Measurements from ENCODE around the gene RNASEH1. TPM values are rescaled to one million over a fixed set of nuclear protein-coding genes. Genes with fewer than 3 reads are reported as not detected.

Gene RNASEH1
- total and polyA plus RNA-seq, 2 donors from 2014 or later, result 6.8 to 21.1 TPM

DNA sequence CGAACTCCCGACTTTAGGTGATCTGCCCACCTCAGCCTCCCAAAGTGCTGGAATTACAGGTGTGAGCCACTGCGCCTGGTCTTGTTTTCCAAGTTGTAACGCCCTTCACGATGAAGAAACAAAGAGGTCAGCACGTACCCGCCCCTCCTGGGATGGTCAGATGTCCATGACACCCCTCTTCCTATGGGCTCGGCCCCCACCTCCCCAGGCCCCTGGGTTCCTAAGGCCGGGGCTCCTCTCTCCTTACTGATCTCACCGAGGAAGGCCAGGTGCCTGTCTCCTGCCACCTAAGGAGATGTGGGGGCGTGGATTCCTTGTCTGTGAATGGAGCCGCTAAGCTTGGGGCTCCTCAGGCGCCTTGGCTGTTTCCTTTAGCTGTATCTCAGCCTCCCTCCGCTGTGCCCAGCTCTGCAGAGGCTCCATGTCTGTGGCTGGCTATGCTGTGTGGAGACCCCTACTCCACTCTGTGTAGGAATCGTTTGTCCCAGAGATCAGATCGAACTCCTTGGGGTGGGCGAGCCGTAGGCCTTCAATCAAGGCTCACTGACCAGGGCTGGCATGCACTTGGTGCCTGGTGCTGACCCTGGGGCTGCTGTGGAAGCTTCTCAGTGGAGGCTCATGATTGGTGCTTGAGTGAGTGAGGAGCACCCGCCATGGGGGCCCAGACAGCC is 45.5 kb upstream of the RNASEH1 start:
- peak in 1 of 5 donors; percentile 53 for DNase-seq
- H3K27me3 ChIP-seq (ENCODE audit: control insufficient read depth, insufficient read depth, low read length), result no peaks in the 10 kb centered on the region
- H3K27ac ChIP-seq (ENCODE audit: low read depth in 2 of 2, low read length in 2 of 2), result peak overlapping the region in 1 of 2 donors; percentile 60
- TF ChIP-seq, protein P1, sequence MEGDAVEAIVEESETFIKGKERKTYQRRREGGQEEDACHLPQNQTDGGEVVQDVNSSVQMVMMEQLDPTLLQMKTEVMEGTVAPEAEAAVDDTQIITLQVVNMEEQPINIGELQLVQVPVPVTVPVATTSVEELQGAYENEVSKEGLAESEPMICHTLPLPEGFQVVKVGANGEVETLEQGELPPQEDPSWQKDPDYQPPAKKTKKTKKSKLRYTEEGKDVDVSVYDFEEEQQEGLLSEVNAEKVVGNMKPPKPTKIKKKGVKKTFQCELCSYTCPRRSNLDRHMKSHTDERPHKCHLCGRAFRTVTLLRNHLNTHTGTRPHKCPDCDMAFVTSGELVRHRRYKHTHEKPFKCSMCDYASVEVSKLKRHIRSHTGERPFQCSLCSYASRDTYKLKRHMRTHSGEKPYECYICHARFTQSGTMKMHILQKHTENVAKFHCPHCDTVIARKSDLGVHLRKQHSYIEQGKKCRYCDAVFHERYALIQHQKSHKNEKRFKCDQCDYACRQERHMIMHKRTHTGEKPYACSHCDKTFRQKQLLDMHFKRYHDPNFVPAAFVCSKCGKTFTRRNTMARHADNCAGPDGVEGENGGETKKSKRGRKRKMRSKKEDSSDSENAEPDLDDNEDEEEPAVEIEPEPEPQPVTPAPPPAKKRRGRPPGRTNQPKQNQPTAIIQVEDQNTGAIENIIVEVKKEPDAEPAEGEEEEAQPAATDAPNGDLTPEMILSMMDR (IDR thresholded peaks at IDR 0.05; ENCODE audit: borderline replicate concordance, extremely low read depth, insufficient read depth), result no peak
- intact Hi-C loops (cut with DNase I), result no loop called here
- no peak for FAIRE-seq
- H3K36me3 ChIP-seq (ENCODE audit: control insufficient read depth in 2 of 3, insufficient read depth in 3 of 3, low read length in 3 of 3), result no peaks in the 10 kb centered on the region
- H3K9ac ChIP-seq (ENCODE audit: low read length in 3 of 3), result no peak overlapping the region
- no peak overlapping the region for H3K4me3 ChIP-seq (ENCODE audit: low read length in 3 of 3)
- H3K4me1 ChIP-seq (ENCODE audit: control insufficient read depth in 2 of 3, insufficient read depth in 2 of 3, low read depth in 1 of 3, low read length in 3 of 3), result peaks cover 0 to 2% (median 0%) of the 10 kb centered on the region in 3 donors
- no peaks in the 10 kb centered on the region for H3K9me3 ChIP-seq (ENCODE audit: control insufficient read depth in 2 of 3, insufficient read depth in 1 of 3, low read length in 3 of 3)

DNA sequence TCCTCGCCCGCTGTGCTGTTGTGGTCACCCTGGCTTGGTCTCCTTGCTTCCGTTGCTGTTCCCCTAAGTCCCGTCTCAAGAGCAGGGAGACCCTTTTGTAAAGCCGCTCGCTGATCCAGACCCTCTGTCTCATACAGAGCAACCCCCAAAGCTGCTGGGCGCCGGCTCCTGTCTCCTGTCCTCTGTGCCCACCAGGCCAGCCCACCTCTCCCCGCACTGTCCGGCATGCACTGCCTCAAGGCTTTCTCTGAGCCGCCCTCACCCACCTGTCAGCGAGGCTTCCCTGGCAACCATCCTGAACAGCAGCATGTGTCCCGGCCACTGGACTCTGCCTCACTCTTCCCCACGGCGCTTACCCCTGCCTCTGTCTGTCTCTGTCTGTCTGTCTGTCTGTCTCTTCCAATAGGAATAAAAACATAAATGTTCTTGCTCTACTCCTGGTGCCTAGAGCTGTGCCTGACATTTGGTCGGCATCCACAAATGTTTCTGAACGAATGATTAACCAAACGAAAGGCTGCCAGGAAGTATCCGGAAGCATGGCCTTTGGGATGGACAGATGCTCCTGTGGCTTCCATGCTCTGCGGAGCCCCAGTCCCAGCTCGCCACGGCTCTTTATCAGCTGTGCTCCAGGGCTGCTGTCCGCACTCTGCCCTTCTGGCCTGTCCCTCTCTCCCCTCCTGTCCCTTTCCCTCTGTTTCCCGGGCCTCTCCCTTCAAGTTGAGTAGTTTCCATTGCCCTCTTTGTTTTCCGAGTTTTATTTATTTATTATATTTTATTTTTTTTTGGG is 44.6 kb upstream of the RNASEH1 start:
- no peaks in the 10 kb centered on the region for H3K36me3 ChIP-seq (ENCODE audit: control insufficient read depth in 2 of 3, insufficient read depth in 3 of 3, low read length in 3 of 3)
- H3K9ac ChIP-seq (ENCODE audit: low read length in 3 of 3), result no peak overlapping the region
- H3K4me3 ChIP-seq (ENCODE audit: low read length in 3 of 3), result peak overlapping the region in 1 of 3 donors; percentile 28
- H3K9me3 ChIP-seq (ENCODE audit: control insufficient read depth in 2 of 3, insufficient read depth in 1 of 3, low read length in 3 of 3), result no peaks in the 10 kb centered on the region
- intact Hi-C loops (cut with DNase I), result no loop called here
- no peak overlapping the region for H3K27ac ChIP-seq (ENCODE audit: low read depth in 2 of 2, low read length in 2 of 2)
- DNase-seq (peak in 1 of 5 donors; percentile 72), FAIRE-seq (no peak)
- H3K27me3 ChIP-seq (ENCODE audit: control insufficient read depth, insufficient read depth, low read length), result no peaks in the 10 kb centered on the region
- peaks cover 0 to 2% (median 0%) of the 10 kb centered on the region in 3 donors for H3K4me1 ChIP-seq (ENCODE audit: control insufficient read depth in 2 of 3, insufficient read depth in 2 of 3, low read depth in 1 of 3, low read length in 3 of 3)
- TF ChIP-seq, protein P1 (IDR thresholded peaks at IDR 0.05; ENCODE audit: borderline replicate concordance, extremely low read depth, insufficient read depth), result no peak

DNA sequence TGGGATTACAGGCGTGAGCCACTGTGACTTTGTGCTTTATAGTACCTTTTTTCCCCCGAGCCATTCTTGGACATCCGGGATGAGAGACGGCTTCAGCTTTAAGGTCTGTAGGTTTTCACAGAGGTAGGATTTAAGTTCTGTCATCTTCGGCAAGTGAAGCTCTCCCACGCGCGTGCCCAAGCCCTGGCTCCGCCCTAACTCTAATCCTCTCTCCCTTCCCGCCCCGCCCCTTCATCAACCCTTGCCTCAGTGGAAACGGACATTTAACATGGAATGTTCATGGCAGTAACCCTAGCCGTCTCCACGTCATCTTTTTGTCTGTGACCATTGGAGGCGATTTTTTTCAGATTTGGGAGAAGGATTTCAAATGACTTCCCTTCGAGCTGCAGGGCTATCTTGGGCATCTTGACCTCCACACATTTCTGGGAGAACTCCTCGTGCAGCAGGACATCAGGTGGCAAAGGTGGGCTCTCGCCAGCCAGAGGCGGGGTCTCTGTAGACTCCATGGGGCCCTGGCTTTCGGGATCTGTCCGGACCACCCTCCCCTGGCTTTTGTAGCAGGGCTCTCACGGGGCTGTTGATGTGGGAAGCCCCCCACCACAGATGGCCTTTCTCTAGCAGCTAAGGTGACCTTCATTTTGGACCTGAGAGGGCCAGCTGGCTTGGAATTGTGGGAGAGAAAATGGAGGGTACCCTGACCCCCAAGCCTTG is 43.6 kb upstream of the RNASEH1 start:
- Histone ChIP-seq H3K27me3 (ENCODE audit: control insufficient read depth, insufficient read depth, low read length) (no peaks in the 10 kb centered on the region), H3K4me3 (ENCODE audit: low read length in 3 of 3) (no peak overlapping the region), H3K9me3 (ENCODE audit: control insufficient read depth in 2 of 3, insufficient read depth in 1 of 3, low read length in 3 of 3) (no peaks in the 10 kb centered on the region), H3K4me1 (ENCODE audit: control insufficient read depth in 2 of 3, insufficient read depth in 2 of 3, low read depth in 1 of 3, low read length in 3 of 3) (peaks cover 0 to 2% (median 0%) of the 10 kb centered on the region in 3 donors), H3K36me3 (ENCODE audit: control insufficient read depth in 2 of 3, insufficient read depth in 3 of 3, low read length in 3 of 3) (no peaks in the 10 kb centered on the region), H3K9ac (ENCODE audit: low read length in 3 of 3) (no peak overlapping the region), H3K27ac (ENCODE audit: low read depth in 2 of 2, low read length in 2 of 2) (no peak overlapping the region)
- FAIRE-seq (no peak), DNase-seq (peak in 1 of 5 donors; percentile 41)
- intact Hi-C loops (cut with DNase I), result no loop called here
- TF ChIP-seq, protein P1 (IDR thresholded peaks at IDR 0.05; ENCODE audit: borderline replicate concordance, extremely low read depth, insufficient read depth), result no peak

Data from kidney (tissue), 14 donors.